H1 (cell line): ENCODE measurements around the gene ARMC9. TPM values are rescaled to one million over a fixed set of nuclear protein-coding genes. Genes with fewer than 3 reads are reported as not detected.

ENCODE experiments used
- CTCF ChIA-PET: fragments of 300-600 bp; sonication (Branson Sonifier 250); formaldehyde crosslinking; loops from one replicate; lab custom pipeline; 2021; ENCODE audit not compliant: partially characterized antibody; lab: Charles Lee
- POLR2A ChIA-PET: fragments of 300-600 bp; sonication (Branson Sonifier 250); formaldehyde crosslinking; loops from one replicate; lab custom pipeline; 2021; ENCODE audit warnings: inconsistent platforms; ENCODE audit not compliant: partially characterized antibody; lab: Charles Lee
- DNase-seq, 2 experiments: peaks; one replicate each; pipeline versions ENCODE4 v3.0.0 to v3.0.0-alpha.2; 2010 to 2022; ENCODE audit warnings: low spot score in 2 of 2, low read depth in 1 of 2, mixed read lengths in 1 of 2
- FAIRE-seq: peaks from 2 replicates; lab custom pipeline; 2011; peaks lifted over from hg19 to GRCh38; lab: Jason Lieb, UNC
- H2AFZ ChIP-seq: 2 replicates; pipeline ENCODE4 v1.8.1; 2012; ENCODE audit warnings: low read length, inconsistent platforms
- H2AK5ac ChIP-seq: 2 replicates; pipeline ENCODE4 v1.6.1; 2013; ENCODE audit warnings: low read depth, low read length
- H2BK120ac ChIP-seq: replicated peaks from 2 replicates; pipeline ENCODE3; 2013; ENCODE audit warnings: low read depth, low read length, inconsistent platforms
- H2BK12ac ChIP-seq: 2 replicates; pipeline ENCODE4 v1.6.1; 2013; ENCODE audit warnings: low read depth, low read length
- H2BK15ac ChIP-seq: 2 replicates; pipeline ENCODE4 v1.6.1; 2013; ENCODE audit warnings: low read length
- H2BK20ac ChIP-seq: 2 replicates; pipeline ENCODE4 v1.6.1; 2013; ENCODE audit warnings: low read length
- H2BK5ac ChIP-seq: 2 replicates; pipeline ENCODE4 v1.6.1; 2013; ENCODE audit warnings: low read depth, low read length
- H3K14ac ChIP-seq: 2 replicates; pipeline ENCODE4 v1.6.1; 2013; ENCODE audit warnings: inconsistent platforms; ENCODE audit not compliant: insufficient read length
- H3K18ac ChIP-seq: 2 replicates; pipeline ENCODE4 v1.6.1; 2013; ENCODE audit warnings: low read length; ENCODE audit errors: extremely low read depth
- H3K23ac ChIP-seq: 2 replicates; pipeline ENCODE4 v1.6.1; 2013; ENCODE audit warnings: inconsistent platforms; ENCODE audit not compliant: insufficient read length
- H3K23me2 ChIP-seq: 2 replicates; pipeline ENCODE4 v1.6.1; 2013; ENCODE audit warnings: low read depth, low read length
- H3K27ac ChIP-seq: 2 replicates; pipeline ENCODE4 v1.6.1; 2011; ENCODE audit warnings: low read depth, low read length, inconsistent platforms
- H3K27me3 ChIP-seq, 4 experiments: replicated peaks in 1 of 4; 1 replicate in 1 of 4; 2 replicates in 3 of 4; pipeline versions ENCODE4 v1.6.1 to v1.8.1; 2011 to 2013; ENCODE audit warnings: low read length in 3 of 4, mild to moderate bottlenecking in 3 of 4, inconsistent platforms in 2 of 4, mixed read lengths in 2 of 4, moderate library complexity in 1 of 4; ENCODE audit not compliant: control insufficient read depth in 3 of 4, insufficient read depth in 3 of 4; ENCODE audit errors: extremely low read depth in 1 of 4
- H3K36me3 ChIP-seq, 4 experiments: 2 replicates each; pipeline versions ENCODE4 v1.6.1 to v1.8.1; 2011 to 2013; ENCODE audit warnings: mild to moderate bottlenecking in 4 of 4, low read length in 3 of 4, moderate library complexity in 2 of 4, control low read depth in 1 of 4, inconsistent platforms in 1 of 4; ENCODE audit not compliant: insufficient read depth in 4 of 4, control insufficient read depth in 2 of 4
- H3K4ac ChIP-seq: replicated peaks from 2 replicates; pipeline ENCODE3; 2013; ENCODE audit warnings: low read length, low read depth, mixed read lengths, inconsistent platforms; ENCODE audit not compliant: insufficient read length
- H3K4me1 ChIP-seq, 4 experiments: replicated peaks in 1 of 4; 1 replicate in 1 of 4; 2 replicates in 3 of 4; pipeline versions ENCODE4 v1.6.1 to v1.8.1; 2011 to 2013; ENCODE audit warnings: low read length in 3 of 4, inconsistent platforms in 2 of 4, mixed read lengths in 1 of 4; ENCODE audit not compliant: insufficient read depth in 4 of 4, control insufficient read depth in 3 of 4
- H3K4me2 ChIP-seq, 2 experiments: 2 replicates each; pipeline versions ENCODE4 v1.6.1 to v1.8.1; 2011 to 2013; ENCODE audit warnings: low read depth in 2 of 2, low read length in 2 of 2, control low read depth in 1 of 2, inconsistent platforms in 1 of 2, mild to moderate bottlenecking in 1 of 2; ENCODE audit not compliant: insufficient read depth in 1 of 2
- H3K4me3 ChIP-seq, 4 experiments: fragments of 200-600, 300-600 bp in 1 of 4; sonication (generic), shearing (Covaris generic), sonication (Bioruptor Twin) in 1 of 4; 2 replicates each; pipeline versions ENCODE4 v1.5.1 to v1.8.1; 2011 to 2016; ENCODE audit warnings: low read length in 4 of 4, low read depth in 3 of 4, control low read depth in 2 of 4, inconsistent platforms in 2 of 4, mild to moderate bottlenecking in 2 of 4, mixed read lengths in 1 of 4, moderate library complexity in 1 of 4; ENCODE audit not compliant: insufficient read depth in 2 of 4; ENCODE audit errors: extremely low read depth in 1 of 4
- H3K56ac ChIP-seq: replicated peaks from 2 replicates; pipeline ENCODE3; 2013; ENCODE audit warnings: low read depth, mild to moderate bottlenecking, mixed read lengths, low read length, inconsistent platforms; ENCODE audit not compliant: insufficient read length
- H3K79me1 ChIP-seq: 2 replicates; pipeline ENCODE4 v1.6.1; 2013; ENCODE audit warnings: low read depth, low read length, control low read depth
- H3K79me2 ChIP-seq, 2 experiments: 2 replicates each; pipeline versions ENCODE4 v1.6.1 to v1.8.1; 2012 to 2013; ENCODE audit warnings: low read length in 2 of 2, mild to moderate bottlenecking in 2 of 2, inconsistent platforms in 1 of 2; ENCODE audit not compliant: insufficient read depth in 2 of 2, control insufficient read depth in 1 of 2
- H3K9ac ChIP-seq, 4 experiments: replicated peaks in 1 of 4; 1 replicate in 1 of 4; 2 replicates in 3 of 4; pipeline versions ENCODE4 v1.6.1 to v1.8.1; 2011 to 2013; ENCODE audit warnings: low read depth in 3 of 4, low read length in 3 of 4, control low read depth in 2 of 4, mild to moderate bottlenecking in 2 of 4, moderate library complexity in 2 of 4, inconsistent platforms in 1 of 4; ENCODE audit errors: extremely low read depth in 1 of 4
- H3K9me3 ChIP-seq, 2 experiments: 2 replicates each; pipeline versions ENCODE4 v1.6.1 to v1.8.1; 2012 to 2013; ENCODE audit warnings: mild to moderate bottlenecking in 2 of 2, moderate library complexity in 2 of 2, control low read depth in 1 of 2, inconsistent platforms in 1 of 2, low read depth in 1 of 2, low read length in 1 of 2, mixed read lengths in 1 of 2; ENCODE audit not compliant: insufficient read depth in 2 of 2
- H4K20me1 ChIP-seq, 2 experiments: replicated peaks in 1 of 2; 2 replicates each; pipeline versions ENCODE3 to v1.8.1; 2011 to 2013; ENCODE audit warnings: inconsistent platforms in 2 of 2, low read length in 2 of 2, mild to moderate bottlenecking in 1 of 2; ENCODE audit not compliant: insufficient read depth in 2 of 2, control insufficient read depth in 1 of 2
- H4K5ac ChIP-seq: 2 replicates; pipeline ENCODE4 v1.6.1; 2013; ENCODE audit warnings: low read length, low read depth, mixed read lengths, inconsistent platforms; ENCODE audit not compliant: insufficient read length
- H4K8ac ChIP-seq: 2 replicates; pipeline ENCODE4 v1.8.0; 2013; ENCODE audit warnings: mild to moderate bottlenecking, moderate library complexity, low read length, inconsistent platforms; ENCODE audit not compliant: insufficient read depth; ENCODE audit errors: extremely low read depth
- H4K91ac ChIP-seq: replicated peaks from 2 replicates; pipeline ENCODE3; 2013; ENCODE audit warnings: low read length, mixed read lengths, inconsistent platforms; ENCODE audit not compliant: insufficient read length
- PHF8 ChIP-seq: fragments of 200-600 bp; sonication (generic); conservative IDR thresholded peaks from 2 replicates; pipeline ENCODE4 v1.7.1; 2012; ENCODE audit warnings: low read depth, mild to moderate bottlenecking, inconsistent platforms, low read length, moderate library complexity
- RAD21 ChIP-seq, 2 experiments: IDR thresholded peaks in 1 of 2; conservative IDR thresholded peaks in 1 of 2; 2 replicates each; pipeline ENCODE4 v1.6.1; 2011; ENCODE audit warnings: low read depth in 2 of 2, low read length in 2 of 2, improper control_type of control experiment in 1 of 2, inconsistent platforms in 1 of 2, mild to moderate bottlenecking in 1 of 2, moderate library complexity in 1 of 2
- SIN3A ChIP-seq, 2 experiments: IDR thresholded peaks in 1 of 2; conservative IDR thresholded peaks in 1 of 2; 2 replicates each; pipeline ENCODE4 v1.6.1; 2011 to 2012; ENCODE audit warnings: low read length in 2 of 2, improper control_type of control experiment in 1 of 2, low read depth in 1 of 2, mild to moderate bottlenecking in 1 of 2
- WGBS, 2 experiments: shearing (Covaris generic) in 1 of 2; methylation state at CpG; one replicate each; pipeline versions ENCODE4 v1.1.6 to v1.1.7; 2013 to 2015; ENCODE audit warnings: low lambda C conversion rate in 2 of 2, mixed read lengths in 2 of 2, inconsistent platforms in 1 of 2, low coverage in 1 of 2, missing lambda C conversion rate in 1 of 2; ENCODE audit not compliant: insufficient replicate concordance in 2 of 2, insufficient coverage in 1 of 2, insufficient read length in 1 of 2; ENCODE audit errors: extremely low coverage in 1 of 2, missing lambda C conversion rate in 1 of 2; 5-methylcytosine and 5-hydroxymethylcytosine counted together
- polyA plus RNA-seq, 7 experiments: library from polyadenylated mRNA; depleted of rRNA in 3 of 7; stranded (reverse) in 5 of 7; unstranded in 2 of 7; fragments of >200 nt in 5 of 7; fragments of 200-250 nt in 2 of 7; gene quantifications; 1 replicate in 5 of 7; 2 replicates in 1 of 7; 4 replicates in 1 of 7; pipeline versions ENCODE4 v1.2.1 to v1.2.3, GENCODE V29; 2011 to 2013; ENCODE audit warnings: missing spikeins in 2 of 7, mixed read lengths in 2 of 7
- total RNA-seq: library from RNA; stranded (reverse); fragmentation: NEBNext Ultra II Directional; extraction: Animal tissue kit (Norgen Biotek cat#: 25700); gene quantifications from 2 replicates; pipeline ENCODE4 v1.2.1, GENCODE V29; 2021

The ARMC9 gene
- total and polyA plus RNA-seq, 2 of the 8 experiments (the other 6 are each of a cell fraction or from before 2014, with no cell fraction given), result 23.2 to 36.1 TPM

GRCh38 chr2:231235217-231235616 lies 36.8 kb downstream of the ARMC9 start:
- Histone ChIP-seq H4K5ac (no peak overlapping the region), H3K9me3 (no peaks in the 10 kb centered on the region), H3K27me3 (no peaks in the 10 kb centered on the region), H2BK12ac (no peak overlapping the region), H3K9ac (no peak overlapping the region), H3K79me2 (no peaks in the 10 kb centered on the region), H2BK5ac (no peak overlapping the region), H3K23ac (no peak overlapping the region), H4K8ac (no peak overlapping the region), H4K20me1 (no peaks in the 10 kb centered on the region)
- CTCF ChIA-PET, result interaction anchor here (0.7 to 0.8 kb wide), 2 partner anchors 21 to 165 kb away, joined by 3 to 4 read pairs; no protein-coding TSS in a partner anchor
- no peak for DNase-seq
- TF ChIP-seq RAD21 (IDR thresholded peaks at IDR 0.05 in 1 of 2, conservative IDR thresholded peaks at IDR 0.05 in 1 of 2; ENCODE audit: low read depth in 2 of 2, low read length in 2 of 2) (no peak), PHF8 (no peak), SIN3A (conservative IDR thresholded peaks at IDR 0.05 in 1 of 2, IDR thresholded peaks at IDR 0.05 in 1 of 2; ENCODE audit: low read depth in 1 of 2, low read length in 2 of 2) (no peak)
- TF ChIP-seq, all 59 proteins: peak for 0
- POLR2A ChIA-PET, result interaction anchor here (1.0 kb wide), 1 partner anchor 11 kb away, joined by 3 read pairs; no protein-coding TSS in a partner anchor
- H2BK20ac ChIP-seq, result no peak overlapping the region
- peaks cover 0 to 14% (median 1%) of the 10 kb centered on the region in 4 experiments; a peak in 4 of 8 replicates for H3K36me3 ChIP-seq
- no peak overlapping the region for H3K56ac ChIP-seq
- H3K79me1 ChIP-seq, result no peaks in the 10 kb centered on the region
- H2AK5ac ChIP-seq, result no peak overlapping the region
- H2AFZ ChIP-seq, result no peak overlapping the region
- no peak overlapping the region for H3K4ac ChIP-seq
- H3K14ac ChIP-seq, result no peak overlapping the region
- H3K4me3 ChIP-seq, result no peak overlapping the region
- H3K4me1 ChIP-seq, result no peaks in the 10 kb centered on the region
- no peak overlapping the region for H2BK15ac ChIP-seq
- no peak for FAIRE-seq
- WGBS, 2 experiments, result 97% methylated on average over 5 of the region's 5 CpGs; no CpG with 5 or more reads in 1 of the 2 experiments
- H3K27ac ChIP-seq, result no peak overlapping the region
- no peak overlapping the region for H4K91ac ChIP-seq
- no peak overlapping the region for H3K4me2 ChIP-seq
- no peaks in the 10 kb centered on the region for H3K23me2 ChIP-seq
- no peak overlapping the region for H3K18ac ChIP-seq
- H2BK120ac ChIP-seq, result no peak overlapping the region
